DMS53 (cell line): ENCODE data around the gene PPP1R12C.

Experiments used
- DNase-seq: peaks from one replicate; lab custom pipeline; 2025; lab: John Stamatoyannopoulos, UW

Gene PPP1R12C

GRCh38 chr19:55089342-55089944, 28.0 kb downstream of the PPP1R12C start:
- no peak for DNase-seq

- DNase-seq = peak; percentile 84
These were observed 28.7 kb downstream of the PPP1R12C start for GRCh38 chr19:55088543-55089341.

- DNase-seq = peak; percentile 74
These were observed 29.4 kb downstream of the PPP1R12C start for GRCh38 chr19:55088021-55088451.

DNA sequence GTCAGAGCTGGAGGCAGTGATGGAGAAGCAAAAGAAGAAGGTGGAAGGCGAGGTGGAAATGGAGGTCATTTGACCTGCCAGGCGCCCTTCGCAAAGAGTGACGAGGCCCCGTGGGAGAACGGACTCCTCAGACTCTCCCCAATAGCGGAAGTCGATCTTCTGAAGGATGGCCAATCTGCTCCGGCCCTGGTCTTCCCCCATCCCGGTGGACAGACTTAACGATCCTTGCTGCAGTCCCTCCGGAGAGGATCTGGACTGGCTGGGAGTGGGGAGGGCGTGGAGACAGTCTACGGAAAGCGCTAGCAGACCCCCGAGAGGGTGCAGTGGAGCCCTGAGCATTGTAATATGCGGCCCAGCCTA, 29.9 kb downstream of the PPP1R12C start:
- peak; percentile 53 for DNase-seq

GRCh38 chr19:55086730-55087541, 30.5 kb downstream of the PPP1R12C start:
- DNase-seq = peak; percentile 86

DNA sequence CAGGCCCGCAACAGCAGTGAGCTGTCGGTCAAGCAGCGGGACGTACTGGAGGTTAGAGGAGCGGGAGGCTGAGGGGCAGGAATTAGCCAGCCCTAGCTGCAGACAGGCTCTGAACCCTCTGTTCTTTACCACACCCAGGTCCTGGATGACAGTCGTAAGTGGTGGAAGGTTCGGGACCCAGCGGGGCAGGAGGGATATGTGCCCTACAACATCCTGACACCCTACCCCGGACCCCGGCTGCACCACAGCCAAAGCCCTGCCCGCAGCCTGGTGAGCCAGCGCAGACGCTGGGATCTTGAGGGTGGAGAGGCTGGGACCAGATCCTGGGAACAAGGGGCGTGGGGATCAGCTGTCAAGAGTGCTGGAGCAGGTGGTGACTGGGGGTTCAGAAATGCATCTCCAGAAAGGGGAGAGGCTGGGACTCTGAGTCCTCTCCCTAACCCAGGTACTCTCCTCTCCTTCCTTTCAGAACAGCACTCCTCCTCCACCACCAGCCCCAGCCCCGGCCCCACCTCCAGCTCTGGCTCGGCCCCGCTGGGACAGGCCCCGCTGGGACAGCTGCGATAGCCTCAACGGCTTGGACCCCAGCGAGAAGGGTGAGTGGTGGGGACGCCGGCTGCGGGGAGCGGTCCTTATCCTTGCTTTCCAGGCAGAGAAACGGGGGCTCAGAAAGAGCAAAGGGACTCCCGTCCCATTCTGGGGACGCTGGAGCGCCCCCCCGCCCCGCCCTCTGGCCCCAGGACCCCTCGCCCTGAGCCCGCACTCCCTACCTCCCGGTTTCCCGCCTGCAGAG, 31.3 kb downstream of the PPP1R12C start:
- no peak for DNase-seq

GRCh38 chr19:55084416-55084815, 33.0 kb downstream of the PPP1R12C start:
- DNase-seq = no peak

DNA sequence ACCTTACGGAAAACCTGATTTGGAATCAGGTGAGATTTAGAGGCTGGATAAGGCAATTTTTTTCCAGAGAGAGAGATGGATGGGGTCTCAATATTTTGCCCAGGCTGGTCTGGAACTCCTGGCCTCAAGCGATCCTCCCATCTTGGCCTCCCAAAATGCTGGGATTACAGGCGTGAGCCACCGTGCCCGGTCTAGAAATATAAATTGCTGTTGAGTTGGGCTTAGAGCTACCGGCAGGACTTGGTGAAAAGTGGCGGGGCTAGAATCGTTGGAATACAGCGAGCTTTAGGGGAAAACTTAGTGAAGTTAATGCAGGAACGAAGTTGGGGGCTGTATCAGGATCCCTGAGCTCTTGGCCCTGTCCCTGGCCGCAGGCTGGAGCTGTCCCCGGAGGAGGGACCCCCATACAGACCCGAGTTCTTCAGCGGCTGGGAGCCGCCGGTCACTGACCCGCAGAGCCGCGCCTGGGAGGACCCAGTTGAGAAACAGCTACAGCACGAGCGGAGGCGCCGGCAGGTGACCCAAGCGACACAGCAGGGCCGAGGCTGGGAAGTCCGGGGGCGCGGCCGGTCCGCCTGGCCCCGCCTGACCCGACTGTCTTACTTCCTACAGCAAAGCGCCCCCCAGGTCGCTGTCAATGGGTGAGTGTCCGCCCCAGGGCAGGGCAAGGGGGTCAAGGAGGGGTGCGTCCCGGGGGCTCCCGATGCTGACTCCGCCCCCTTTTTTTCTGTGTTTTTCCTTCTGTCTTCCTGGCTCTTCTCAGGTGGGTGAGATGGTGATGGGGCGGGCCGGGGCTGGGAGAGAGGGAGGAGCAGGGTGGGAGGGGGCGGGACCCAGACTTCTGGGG, 34.2 kb downstream of the PPP1R12C start:
- peak; percentile 48 for DNase-seq

DNA sequence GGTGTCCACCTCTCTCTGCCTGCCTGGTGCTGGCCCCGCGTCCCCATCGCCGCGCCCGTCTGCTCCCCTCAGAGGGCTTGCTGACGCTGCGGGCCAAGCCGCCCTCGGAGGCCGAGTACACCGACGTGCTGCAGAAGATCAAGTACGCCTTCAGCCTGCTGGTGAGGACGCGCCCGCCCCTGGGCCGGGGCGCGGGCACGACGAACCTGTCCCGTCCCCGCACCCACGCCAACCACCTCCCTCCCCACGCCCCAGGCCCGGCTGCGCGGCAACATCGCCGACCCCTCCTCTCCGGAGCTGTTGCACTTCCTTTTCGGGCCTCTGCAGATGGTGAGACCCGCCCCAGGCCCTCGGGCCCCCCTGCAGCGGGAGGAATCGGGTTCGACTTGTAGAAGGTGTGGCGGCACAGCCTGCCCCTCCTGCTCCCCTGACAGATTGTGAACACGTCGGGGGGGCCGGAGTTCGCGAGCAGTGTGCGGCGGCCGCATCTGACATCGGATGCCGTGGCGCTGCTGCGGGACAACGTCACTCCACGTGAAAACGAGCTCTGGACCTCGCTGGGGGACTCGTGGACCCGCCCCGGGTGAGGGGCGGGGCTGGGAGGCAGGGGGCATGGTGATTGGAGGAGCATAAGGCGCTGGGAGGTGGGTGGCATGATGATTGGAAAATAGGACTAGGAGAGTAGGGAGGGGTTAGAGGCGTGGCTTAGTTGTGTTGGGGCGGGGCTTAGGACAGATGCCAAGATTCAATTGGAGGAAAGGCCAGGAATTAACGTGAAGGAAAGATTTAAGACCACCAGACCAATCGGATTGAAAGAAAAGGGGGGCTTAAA, 35.2 kb downstream of the PPP1R12C start:
- peak; percentile 30 for DNase-seq

- no peak for DNase-seq
These were observed 35.7 kb downstream of the PPP1R12C start for GRCh38 chr19:55081770-55082019.

GRCh38 chr19:55080968-55081769, 36.3 kb downstream of the PPP1R12C start:
- DNase-seq = peak; percentile 82

GRCh38 chr19:55080121-55080967, 37.1 kb downstream of the PPP1R12C start:
- peak; percentile 93 for DNase-seq

DNA sequence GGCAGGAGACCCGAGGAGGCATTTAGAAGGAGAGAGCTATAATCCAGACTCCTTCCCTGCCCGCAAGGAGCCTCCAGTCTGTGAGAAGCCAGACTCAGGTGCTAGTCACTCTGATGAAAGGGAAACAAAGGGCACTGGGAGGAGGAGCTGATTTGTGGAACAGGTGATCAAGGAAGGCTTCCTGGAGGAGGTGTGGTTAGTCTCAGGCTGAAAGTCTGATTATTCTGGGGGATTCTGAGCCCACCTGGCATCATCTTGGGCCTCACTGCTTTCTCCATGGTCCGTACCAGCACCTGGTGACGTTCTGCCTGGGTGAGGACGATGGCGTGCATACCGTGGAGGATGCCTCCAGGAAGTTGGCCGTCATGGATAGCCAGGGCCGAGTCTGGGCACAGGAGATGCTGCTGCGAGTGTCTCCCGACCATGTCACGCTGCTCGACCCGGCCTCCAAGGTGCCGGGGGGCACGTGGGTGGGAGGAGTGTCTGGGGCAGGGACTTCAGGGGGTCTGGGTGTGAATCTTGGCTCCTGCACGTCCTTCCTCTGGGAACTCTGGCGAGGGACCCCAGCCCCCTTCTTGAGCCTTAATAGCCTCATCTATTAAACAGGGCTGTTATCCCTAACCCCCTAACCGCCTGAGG, 37.9 kb downstream of the PPP1R12C start:
- peak; percentile 39 for DNase-seq

- no peak for DNase-seq
These were observed 38.4 kb downstream of the PPP1R12C start for GRCh38 chr19:55078996-55079395.

- no peak for DNase-seq
These were observed 40.3 kb downstream of the PPP1R12C start for GRCh38 chr19:55077106-55077505.

- no peak for DNase-seq
These were observed 41.1 kb downstream of the PPP1R12C start for GRCh38 chr19:55076321-55076720.

GRCh38 chr19:55075371-55075998, 42.0 kb downstream of the PPP1R12C start, which contains the start of gene EPS8L1:
Gene EPS8L1, plus strand, starts transcription at chr19:55075869. Its CDS starts 576 bp downstream, at chr19:55076445.
- DNase-seq = peak; percentile 56
